HG03039 (cell line): Measurements from ENCODE around the gene LMAN2L.
A peak's percentile ranks its signal among the peaks of the same experiment; 100 is the strongest.

Experiments used
- ATAC-seq: cut with Tn5 transposase; IDR thresholded peaks from one replicate; pipeline ENCODE4 v1.9.1; 2021; ENCODE audit warnings: mild to moderate bottlenecking, moderate library complexity; ENCODE audit not compliant: unreplicated experiment

The LMAN2L gene

GRCh38 chr2:96739633-96740428 lies at the start of gene LMAN2L:
LMAN2L (minus strand) TSS chr2:96740064; CDS start chr2:96740040, 24 bp downstream.
- ATAC-seq = peak; percentile 100

- no peak for ATAC-seq
Observed at GRCh38 chr2:96789245-96789617, 49.4 kb upstream of the LMAN2L start.

DNA sequence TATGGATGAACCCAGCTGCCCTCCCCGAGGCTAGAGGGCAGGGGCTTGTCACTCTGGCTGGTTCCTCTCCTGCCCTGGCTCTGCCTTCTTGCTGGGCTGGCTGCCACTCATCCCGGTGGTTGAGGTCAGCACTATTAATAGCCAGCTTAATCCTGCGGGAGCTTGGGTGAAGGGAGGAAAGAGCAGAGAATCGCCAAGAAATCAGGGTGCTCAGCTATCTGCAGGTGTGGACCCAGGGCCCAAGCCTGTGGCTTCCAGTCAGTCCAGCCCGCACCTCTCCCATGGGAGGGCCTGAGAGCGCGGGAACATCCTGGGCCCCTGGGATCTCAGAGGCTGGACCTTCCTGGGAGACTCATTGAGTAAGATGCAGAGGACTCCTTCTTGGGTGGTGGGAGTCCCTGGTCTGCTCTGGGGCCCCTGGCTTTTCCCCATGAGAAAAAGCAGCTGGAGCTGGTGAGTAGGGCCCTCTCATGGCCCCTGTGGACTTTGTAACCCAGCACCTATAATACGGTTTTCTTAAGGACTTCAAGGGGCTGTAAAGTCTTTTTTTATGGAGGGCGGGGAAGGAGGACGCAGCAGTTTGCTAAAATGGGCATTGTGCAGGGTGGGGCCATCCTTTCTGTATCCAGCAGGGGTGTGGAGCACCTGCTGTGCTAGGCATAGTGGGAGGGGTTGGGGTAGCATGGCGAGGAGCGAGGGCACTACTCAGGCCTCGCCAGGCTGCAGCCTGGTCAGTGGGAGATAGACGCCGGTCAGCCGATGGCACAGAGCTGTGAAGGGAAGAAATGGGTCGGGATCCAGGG lies 48.8 kb upstream of the LMAN2L start:
- ATAC-seq = no peak

DNA sequence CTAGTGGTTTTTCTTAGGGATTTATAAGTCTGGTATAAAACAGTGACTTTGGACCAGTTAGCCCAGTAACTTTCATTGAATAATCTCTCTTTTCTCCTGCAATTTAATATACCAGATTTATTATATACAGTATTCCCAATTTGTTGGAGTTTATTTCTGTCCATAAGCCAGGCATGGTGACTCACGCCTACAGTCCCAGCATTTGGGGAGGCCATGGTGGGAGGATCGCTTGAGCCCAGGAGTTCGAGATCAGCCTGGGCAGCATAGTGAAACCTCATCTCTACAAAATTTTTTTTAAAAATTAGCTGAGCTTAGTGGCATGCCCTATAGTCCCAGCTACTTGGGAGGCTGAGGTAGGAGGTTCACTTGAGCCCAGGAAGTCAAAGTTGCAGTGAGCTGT lies 47.5 kb upstream of the LMAN2L start:
- ATAC-seq = no peak

GRCh38 chr2:96783388-96783787 lies 43.5 kb upstream of the LMAN2L start:
- ATAC-seq = no peak

GRCh38 chr2:96775160-96775559 lies 35.3 kb upstream of the LMAN2L start:
- ATAC-seq = no peak

- ATAC-seq = no peak
Observed at GRCh38 chr2:96773922-96774321, 34.1 kb upstream of the LMAN2L start.

DNA sequence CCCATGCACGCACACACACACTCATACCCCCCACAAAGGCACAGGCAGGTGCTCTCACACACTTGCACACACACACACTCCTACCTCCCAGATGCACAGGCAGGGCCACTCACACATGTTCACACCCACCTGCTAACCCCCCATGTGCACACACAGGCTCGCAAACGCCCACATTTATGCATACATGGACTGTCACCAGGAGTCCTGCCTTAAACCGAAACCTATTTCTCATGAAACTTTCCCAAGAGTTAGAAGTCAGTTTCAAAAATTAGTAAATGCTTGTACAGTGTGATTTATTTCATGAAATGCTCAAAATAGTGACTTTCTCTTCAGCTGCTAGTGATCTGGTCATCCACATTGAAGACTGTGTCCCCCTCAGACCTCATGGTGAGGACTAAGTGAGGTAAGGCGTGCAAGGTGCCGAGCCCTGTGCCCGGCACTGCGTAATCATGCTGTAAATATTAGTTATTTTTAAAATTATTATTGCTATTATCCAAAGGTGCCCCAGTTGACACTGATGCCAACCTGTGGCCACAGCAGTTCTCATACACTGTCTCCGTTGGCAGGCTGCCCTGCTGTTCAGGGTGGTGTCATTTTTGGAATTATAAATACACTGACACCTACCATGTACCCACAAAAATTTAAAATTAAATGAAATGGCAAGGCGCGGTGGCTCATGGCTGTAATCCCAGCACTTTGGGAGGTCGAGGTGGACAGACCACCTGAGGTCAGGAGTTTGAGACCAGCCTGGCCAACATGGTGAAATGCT lies 33.2 kb upstream of the LMAN2L start:
- ATAC-seq = no peak

- no peak for ATAC-seq
Observed at GRCh38 chr2:96771796-96772618, 32.1 kb upstream of the LMAN2L start.

GRCh38 chr2:96770442-96771202 lies 30.8 kb upstream of the LMAN2L start:
- no peak for ATAC-seq

DNA sequence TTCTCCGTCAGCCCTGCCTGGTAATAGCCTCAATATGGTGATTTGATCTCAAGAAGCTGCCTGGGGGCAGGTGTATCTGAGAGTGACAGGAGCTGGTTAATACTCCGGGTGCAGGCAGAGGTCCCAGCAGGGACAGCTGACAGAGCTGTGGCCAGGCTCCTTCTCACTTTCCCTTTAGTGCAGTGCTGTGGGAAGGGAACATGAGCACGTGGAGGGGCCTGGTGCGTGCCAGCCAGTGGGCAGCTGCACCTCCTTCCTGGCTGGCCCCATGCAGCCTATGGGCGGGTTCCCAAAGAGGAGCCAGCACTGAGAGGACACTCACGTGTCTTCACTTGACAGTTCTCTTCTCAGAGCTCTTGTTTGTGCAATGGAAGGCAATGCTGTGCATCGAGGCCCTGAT lies 29.9 kb upstream of the LMAN2L start:
- ATAC-seq = no peak

DNA sequence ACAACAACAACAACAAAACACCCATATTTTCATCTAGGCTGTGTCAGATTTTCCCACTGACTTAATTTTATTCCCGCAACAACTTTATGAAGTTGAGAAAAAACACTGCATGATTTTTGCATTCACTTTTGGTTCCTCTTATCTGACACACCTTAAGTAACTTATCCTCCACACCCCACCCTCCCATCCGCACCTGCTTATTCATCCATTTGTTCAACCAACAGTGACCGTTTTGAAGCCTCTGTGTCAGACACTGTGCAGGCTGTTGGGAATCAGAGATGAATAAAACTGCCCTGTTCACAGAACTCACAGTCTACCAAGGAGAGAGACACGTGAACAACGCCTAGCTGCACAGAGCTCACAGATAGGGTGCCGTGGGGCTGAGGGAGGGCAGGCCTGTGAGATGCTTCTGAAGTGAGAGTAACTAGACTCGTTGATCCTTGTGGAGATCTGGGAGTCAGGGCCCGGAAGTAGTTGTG lies 28.3 kb upstream of the LMAN2L start:
- ATAC-seq = no peak

GRCh38 chr2:96767135-96767871 lies 27.4 kb upstream of the LMAN2L start:
- ATAC-seq = no peak

GRCh38 chr2:96764253-96764637 lies 24.4 kb upstream of the LMAN2L start:
- ATAC-seq = no peak

- no peak for ATAC-seq
Observed at GRCh38 chr2:96763511-96764252, 23.8 kb upstream of the LMAN2L start.

GRCh38 chr2:96762529-96763311 lies 22.9 kb upstream of the LMAN2L start:
- ATAC-seq = no peak

GRCh38 chr2:96760986-96761832 lies 21.3 kb upstream of the LMAN2L start:
- ATAC-seq = no peak
